ENCODE results near the gene CRYBB1. TPM values are rescaled to one million over a fixed set of nuclear protein-coding genes. Genes with fewer than 3 reads are reported as not detected.

The CRYBB1 gene
- not detected in 2 replicates for total RNA-seq

DNA sequence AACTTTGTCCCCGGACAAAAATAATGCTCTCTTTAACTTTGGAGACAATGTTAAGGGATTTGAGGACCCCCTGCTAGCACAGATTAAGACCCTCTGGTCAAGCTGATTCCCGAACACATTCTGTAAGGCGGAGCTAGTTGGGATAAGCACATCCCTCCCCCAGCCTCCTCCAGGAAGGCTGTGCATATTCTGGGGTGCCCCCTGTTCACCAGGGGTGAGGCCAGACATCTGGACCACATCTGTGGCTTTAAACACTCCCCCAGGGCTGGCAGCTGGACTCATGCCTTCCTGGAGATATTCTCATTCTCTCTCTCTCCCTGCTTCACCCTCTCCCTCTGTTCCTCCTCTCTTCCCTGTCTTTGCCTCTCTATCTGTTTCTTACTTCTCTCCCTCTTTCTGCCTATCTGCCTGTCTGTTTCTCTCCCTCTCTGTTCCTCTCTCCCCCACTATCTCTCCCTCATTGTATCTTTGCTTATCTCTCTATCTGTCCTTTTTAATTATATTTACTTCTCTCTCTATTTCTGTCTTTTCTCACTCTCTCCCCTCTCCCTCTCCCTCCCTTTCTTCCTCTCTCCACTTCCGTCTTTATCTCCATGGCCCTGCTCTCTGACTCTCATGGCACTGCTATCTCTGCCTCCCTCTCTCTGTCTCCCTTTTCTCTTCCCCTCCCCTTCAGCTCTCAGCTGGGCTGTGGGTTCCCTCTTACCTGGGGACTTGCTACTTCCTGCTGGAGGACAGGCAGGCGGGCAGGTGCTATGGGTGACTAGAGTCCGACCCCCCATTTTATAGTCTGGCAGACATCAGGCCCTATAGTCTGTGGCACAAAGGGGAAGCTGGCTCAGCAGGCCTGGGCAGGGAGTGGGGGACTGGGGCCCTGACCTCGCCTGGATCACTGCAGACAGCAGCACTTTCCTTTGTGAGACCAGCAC, at the start of gene CRYBB1:
CRYBB1 (minus strand) TSS at position 757 of the 929 bp plus-strand sequence. CDS start 1,708 bp downstream, outside the sequence.

DNA sequence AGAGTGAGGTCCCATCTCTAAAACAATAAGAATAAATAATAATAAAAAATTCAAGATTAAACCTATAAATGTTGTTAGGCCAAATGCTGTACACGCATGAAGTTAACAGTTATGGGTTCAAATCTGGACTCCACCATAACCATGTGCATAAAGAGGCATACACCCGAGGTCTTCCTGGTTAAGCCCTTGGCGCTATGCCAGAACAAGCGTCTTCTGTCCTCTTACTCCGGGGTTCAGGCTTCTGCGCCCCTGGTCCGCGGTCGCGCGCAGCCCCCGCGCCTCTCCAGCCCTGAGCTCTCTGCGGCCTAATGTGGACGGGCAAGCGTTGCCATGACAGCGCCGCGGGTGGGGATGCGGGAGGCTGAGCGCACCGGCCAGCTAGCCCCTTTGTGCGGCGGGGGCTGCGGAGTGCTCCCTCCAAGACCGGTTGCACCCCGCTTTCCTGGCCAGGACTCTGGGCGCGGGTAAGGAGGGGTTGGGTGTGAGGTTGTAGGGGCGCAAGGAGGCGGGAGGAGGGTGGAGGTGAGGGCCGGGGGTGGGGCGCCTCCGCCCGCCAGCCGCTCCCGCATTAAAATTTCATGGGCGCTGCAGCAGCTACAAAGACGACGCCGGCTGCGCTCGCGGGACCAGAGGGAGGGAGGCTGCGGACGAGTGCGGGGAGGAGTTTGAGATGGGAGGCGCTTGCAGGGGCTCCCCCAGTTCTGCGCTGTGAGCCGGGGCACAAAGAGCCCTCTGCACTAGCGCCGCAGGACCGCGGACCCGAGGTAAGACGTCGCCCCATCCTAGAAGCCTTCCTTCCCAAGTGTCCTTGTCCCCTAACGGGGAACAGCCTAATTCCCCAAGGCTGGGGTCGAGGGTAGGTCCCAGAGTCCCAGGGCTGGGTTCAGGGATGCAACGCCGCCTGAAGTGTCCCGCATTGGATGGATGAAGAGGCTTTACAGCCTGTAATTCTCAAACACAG, 39.3 kb upstream of the CRYBB1 start, which contains the start of gene MIAT:
MIAT (plus strand) TSS at position 698 of the 961 bp plus-strand sequence.

DNA sequence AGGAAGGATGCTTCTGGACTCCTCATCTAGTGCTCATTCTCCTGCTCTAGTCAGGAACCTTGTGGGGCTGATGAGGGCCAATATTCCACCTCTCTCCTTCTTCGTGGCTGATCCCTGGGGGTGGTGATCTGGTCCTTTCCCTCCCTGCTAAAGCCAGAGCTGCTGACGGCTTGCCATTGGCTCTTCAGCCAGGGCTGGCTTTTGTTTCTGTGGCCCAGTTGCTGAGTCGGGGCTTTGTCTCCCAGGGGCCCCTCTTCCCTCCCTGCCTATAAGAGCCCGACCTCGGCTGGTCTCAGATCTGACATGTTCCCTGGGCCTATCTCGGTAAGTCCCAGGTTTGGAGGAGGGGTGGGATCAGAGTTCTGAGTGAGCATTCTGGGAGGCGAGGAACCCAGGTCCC, 3.8 kb upstream of the CRYBB1 start, which contains the start of gene CRYBA4:
CRYBA4 (plus strand) TSS at position 301 of the 400 bp plus-strand sequence. CDS start 634 bp downstream, outside the sequence.

DNA sequence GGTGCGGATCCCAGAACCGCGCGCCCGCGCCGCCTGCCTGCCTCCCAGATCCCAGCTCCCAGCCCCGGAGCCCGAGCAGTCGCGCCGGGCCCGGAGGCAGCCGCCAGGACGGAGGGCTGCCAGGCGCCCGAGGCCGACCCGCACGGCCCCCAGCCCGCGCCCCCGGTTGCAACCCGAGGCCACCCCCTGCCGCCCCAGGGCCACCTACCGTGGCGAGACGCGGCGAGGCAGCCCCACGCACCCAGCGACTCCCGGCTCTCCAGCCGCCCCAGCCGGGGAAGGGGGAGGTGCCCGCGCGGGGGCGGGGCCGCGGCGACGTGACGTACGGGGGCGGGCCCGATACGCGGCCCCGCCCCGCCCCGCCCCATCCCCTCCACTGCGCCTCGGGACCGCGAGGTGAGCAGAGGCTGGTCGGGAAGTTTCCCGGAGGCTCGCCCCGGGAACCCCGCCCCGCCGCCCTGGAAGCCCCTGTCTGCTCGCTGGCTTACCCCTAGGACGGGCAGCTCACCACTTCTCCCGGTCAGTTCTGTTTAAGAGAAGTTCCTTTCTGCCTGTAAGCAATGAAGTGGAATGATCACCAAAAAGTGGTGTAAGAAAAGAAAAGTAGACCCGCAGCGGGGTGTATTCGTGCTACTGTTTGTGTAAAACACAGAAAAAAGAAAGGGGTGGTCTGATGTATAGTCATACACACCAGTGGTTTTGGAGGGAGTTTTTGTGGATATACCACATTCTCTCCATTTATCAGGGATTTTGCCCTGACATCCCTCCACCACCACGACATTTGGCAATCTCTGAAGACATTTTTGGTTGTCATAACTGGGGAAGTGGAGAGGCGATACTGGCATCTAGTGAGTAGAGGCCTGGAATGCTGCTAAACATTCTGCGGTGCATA, 27.7 kb downstream of the CRYBB1 start, which contains the start of gene TPST2:
TPST2 (minus strand) TSS at position 288 of the 892 bp plus-strand sequence. CDS start 48,502 bp downstream, outside the sequence.

Other genes starting within 250 kb of the CRYBB1 start
- gene ASPHD2, start 188.8 kb downstream of the CRYBB1 start, total RNA-seq: 0.87 and 2.5 TPM in 2 replicates
- gene HPS4, start 134.2 kb downstream of the CRYBB1 start, total RNA-seq: 20.9 and 24.9 TPM in 2 replicates
- gene SRRD, start 134.2 kb downstream of the CRYBB1 start, total RNA-seq: 20.4 and 31.1 TPM in 2 replicates
- 26.8 and 29.4 TPM in 2 replicates for gene TFIP11, start 105.6 kb downstream of the CRYBB1 start, total RNA-seq
- 51.1 and 59.3 TPM in 2 replicates for gene TPST2, start 27.9 kb downstream of the CRYBB1 start, total RNA-seq
- not detected in 2 replicates for gene CRYBA4, start 3.9 kb upstream of the CRYBB1 start, total RNA-seq
- gene MIAT, start 39.6 kb upstream of the CRYBB1 start, total RNA-seq: under 0.01 and 0.07 TPM in 2 replicates

Measured in mammary microvascular endothelial cell (primary cell).